Effector memory CD4-positive, alpha-beta T cell (primary cell): ENCODE results near the gene EXOC5.
"Not testable (repeated sequence)": the region's sequence is repeated elsewhere in the genome, so short reads cannot be mapped to it uniquely, and the experiment has no call there.

ENCODE experiments used
- DNase-seq, 3 donors: peaks; one replicate each; pipeline ENCODE4 v3.0.0-alpha.2; 2020
- H3K27ac ChIP-seq: 2 replicates; pipeline ENCODE4 v1.7.0; 2013; ENCODE audit warnings: mild to moderate bottlenecking, low read length, moderate library complexity; ENCODE audit not compliant: insufficient read depth, poor library complexity, severe bottlenecking
- H3K27me3 ChIP-seq: replicated peaks from 2 replicates; pipeline ENCODE4 v1.7.0; 2013; ENCODE audit warnings: mild to moderate bottlenecking, low read length; ENCODE audit not compliant: insufficient read depth, control insufficient read depth, poor library complexity, severe bottlenecking
- H3K36me3 ChIP-seq: 2 replicates; pipeline ENCODE4 v1.7.0; 2013; ENCODE audit warnings: mild to moderate bottlenecking, low read length, moderate library complexity; ENCODE audit not compliant: control insufficient read depth, insufficient read depth
- H3K4me1 ChIP-seq: 2 replicates; pipeline ENCODE4 v1.7.0; 2013; ENCODE audit warnings: low read length, mild to moderate bottlenecking; ENCODE audit not compliant: control insufficient read depth, insufficient read depth, poor library complexity, severe bottlenecking
- H3K4me3 ChIP-seq: 2 replicates; pipeline ENCODE4 v1.7.0; 2013; ENCODE audit warnings: low read length, low read depth, mild to moderate bottlenecking; ENCODE audit not compliant: insufficient read depth, poor library complexity, severe bottlenecking
- H3K9me3 ChIP-seq: 2 replicates; pipeline ENCODE4 v1.7.0; 2013; ENCODE audit warnings: mild to moderate bottlenecking, low read length, moderate library complexity; ENCODE audit not compliant: control insufficient read depth

The EXOC5 gene

DNA sequence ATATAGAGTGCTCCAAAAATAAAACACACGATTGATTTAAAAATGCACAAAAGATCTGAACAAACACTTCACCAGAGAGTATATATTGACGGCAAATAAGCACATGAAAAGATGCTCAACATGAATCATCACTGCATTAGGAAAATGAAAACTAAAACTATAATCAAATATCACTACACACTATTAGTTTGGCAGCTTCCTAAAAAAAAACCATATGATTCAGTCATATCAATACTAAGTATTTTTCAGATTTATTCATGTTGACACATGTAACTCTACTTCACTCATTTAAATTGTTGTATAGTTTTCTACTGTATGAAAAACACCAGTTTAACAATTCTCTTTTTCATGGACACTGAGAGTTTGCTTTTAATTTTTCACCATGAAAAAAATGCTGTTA lies 41.6 kb downstream of the EXOC5 start:
- no peaks in the 10 kb centered on the region for H3K4me1 ChIP-seq
- peaks cover 11% of the 10 kb centered on the region for H3K36me3 ChIP-seq

DNA sequence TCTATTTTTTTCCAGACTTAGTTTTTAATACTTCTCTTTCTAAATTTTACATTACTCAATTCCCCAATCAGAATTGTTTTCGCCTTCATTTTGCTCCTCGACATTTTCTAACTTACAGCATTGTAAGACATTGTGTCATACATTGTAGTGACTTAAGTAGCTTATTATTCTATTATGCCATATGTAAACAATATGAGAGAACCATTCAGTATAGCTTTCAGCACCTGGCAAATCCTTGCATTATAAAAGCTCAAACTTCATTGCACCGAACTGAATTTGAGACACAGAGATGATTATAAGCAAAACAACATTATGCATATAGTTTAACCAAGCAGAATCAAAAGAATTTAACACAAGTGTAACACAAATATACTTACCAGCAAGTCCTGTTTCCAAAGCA lies 46.8 kb downstream of the EXOC5 start:
- Histone ChIP-seq H3K27ac (no peak overlapping the region), H3K4me3 (no peak overlapping the region), H3K36me3 (peaks cover 32% of the 10 kb centered on the region), H3K27me3 (no peaks in the 10 kb centered on the region), H3K9me3 (no peaks in the 10 kb centered on the region), H3K4me1 (no peaks in the 10 kb centered on the region)
- DNase-seq: no peak

More for the DNA sequence above, 41.6 kb downstream of the EXOC5 start:
- Histone ChIP-seq H3K27ac (no peak overlapping the region), H3K27me3 (no peaks in the 10 kb centered on the region), H3K4me3 (no peak overlapping the region), H3K9me3 (no peaks in the 10 kb centered on the region)
- no peak for DNase-seq

DNA sequence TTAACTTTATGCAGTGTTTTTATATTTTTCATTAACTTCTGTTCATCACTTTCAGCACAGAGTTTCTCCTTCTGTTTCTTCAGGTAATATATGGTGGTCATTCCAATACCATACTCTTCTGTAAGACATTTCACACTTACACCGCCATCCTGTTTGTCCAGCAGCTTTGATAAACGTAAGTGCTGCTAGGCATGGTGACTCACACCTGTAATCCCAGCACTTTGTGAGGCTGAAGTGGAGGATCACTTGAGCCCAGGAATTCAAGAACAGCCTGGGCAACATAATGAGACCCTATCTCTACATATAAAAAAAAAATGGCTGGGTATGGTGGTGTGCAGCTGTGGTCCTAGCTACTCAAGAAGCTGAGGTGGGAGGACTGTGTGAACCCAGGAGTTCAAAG lies 55.8 kb downstream of the EXOC5 start:
- peaks cover 34% of the 10 kb centered on the region for H3K36me3 ChIP-seq
- no peaks in the 10 kb centered on the region for H3K27me3 ChIP-seq
- no peaks in the 10 kb centered on the region for H3K9me3 ChIP-seq
- H3K27ac ChIP-seq: no peak overlapping the region
- no peaks in the 10 kb centered on the region for H3K4me1 ChIP-seq
- no peak overlapping the region for H3K4me3 ChIP-seq
- no peak for DNase-seq

DNA sequence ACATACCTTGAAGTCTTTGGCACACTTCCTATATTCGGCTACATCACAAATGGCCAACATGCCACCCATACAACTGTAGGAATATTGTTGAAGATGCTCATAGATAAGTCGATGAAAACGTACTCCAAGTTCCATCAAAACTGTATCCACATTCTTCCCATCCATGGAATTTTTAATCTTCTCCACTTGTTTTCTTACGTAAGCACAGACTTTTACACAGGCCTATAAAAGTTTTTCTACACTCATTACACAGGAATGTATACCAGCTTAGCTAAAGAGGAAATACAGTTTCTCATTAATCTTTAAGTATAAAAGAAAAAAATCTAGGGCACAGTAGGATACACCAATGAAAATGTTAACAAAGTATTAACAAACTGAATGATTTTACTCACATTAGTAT lies 59.1 kb downstream of the EXOC5 start:
- H3K36me3 ChIP-seq: peaks cover 24% of the 10 kb centered on the region
- H3K9me3 ChIP-seq: no peaks in the 10 kb centered on the region
- no peak overlapping the region for H3K4me3 ChIP-seq
- no peak overlapping the region for H3K27ac ChIP-seq
- DNase-seq: no peak
- H3K27me3 ChIP-seq: no peaks in the 10 kb centered on the region
- H3K4me1 ChIP-seq: no peaks in the 10 kb centered on the region

DNA sequence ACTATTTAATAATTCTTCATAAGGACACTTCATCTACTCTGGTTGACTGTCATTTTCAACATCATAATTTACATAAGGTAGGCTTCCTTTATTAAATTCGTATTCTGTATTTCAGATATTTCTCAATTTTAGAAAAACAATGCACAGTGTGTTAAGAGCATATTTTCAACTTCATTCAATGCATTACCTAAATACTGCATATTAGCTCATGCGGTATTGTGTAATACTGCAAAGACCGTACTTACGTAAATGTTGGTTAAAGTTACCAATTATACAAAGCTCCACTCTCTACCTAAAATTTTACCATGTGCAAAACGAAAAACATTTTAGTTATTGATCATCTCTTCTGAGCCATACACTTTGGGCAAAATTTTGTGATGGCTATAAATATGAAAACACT lies 62.8 kb downstream of the EXOC5 start:
- no peak overlapping the region for H3K4me3 ChIP-seq
- DNase-seq: no peak
- no peak overlapping the region for H3K27ac ChIP-seq
- H3K36me3 ChIP-seq: no peaks in the 10 kb centered on the region
- H3K9me3 ChIP-seq: no peaks in the 10 kb centered on the region
- H3K4me1 ChIP-seq: no peaks in the 10 kb centered on the region
- no peaks in the 10 kb centered on the region for H3K27me3 ChIP-seq

DNA sequence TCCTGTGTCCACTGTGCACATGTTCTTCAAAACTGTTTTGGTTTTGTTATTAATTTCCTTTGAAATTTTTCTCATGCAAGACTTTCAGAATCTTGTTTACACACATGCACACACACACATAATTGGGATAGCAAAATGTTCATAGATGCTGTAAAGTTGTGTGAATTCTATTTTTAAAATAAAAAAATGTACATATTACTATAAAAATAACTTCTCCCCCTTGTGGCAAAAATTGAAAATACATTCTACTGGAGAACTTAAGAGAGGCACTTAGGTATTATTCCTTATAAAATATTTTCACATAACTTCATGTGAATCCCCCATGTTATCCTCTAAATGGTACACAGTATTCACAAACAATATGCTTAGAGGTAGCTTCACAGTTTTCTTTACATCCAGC lies 66.0 kb downstream of the EXOC5 start:
- H3K27me3 ChIP-seq, DNase-seq, H3K36me3 ChIP-seq, H3K4me1 ChIP-seq, H3K4me3 ChIP-seq, H3K9me3 ChIP-seq, H3K27ac ChIP-seq: not testable (repeated sequence)

DNA sequence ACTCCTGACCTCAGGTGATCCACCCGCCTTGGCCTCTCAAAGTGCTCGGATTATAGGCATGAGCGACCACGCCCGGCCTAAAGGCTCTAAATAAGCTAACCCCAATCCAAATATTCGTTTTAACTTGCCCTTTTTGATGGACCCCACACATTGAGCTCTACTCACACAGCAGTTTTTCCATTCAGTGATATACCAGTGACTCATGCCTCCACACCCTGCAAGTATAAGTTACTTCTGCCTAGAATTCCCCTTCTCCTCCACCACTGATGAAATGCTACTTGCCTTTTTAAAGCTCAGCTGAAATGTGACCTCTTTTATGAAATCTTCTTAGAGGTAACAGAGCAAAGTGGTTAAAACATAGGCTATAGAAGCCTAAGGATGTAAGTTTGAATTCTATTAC lies 68.8 kb downstream of the EXOC5 start:
- no peak overlapping the region for H3K27ac ChIP-seq
- DNase-seq: no peak
- no peaks in the 10 kb centered on the region for H3K36me3 ChIP-seq
- no peaks in the 10 kb centered on the region for H3K9me3 ChIP-seq
- H3K4me1 ChIP-seq: no peaks in the 10 kb centered on the region
- no peak overlapping the region for H3K4me3 ChIP-seq
- no peaks in the 10 kb centered on the region for H3K27me3 ChIP-seq

DNA sequence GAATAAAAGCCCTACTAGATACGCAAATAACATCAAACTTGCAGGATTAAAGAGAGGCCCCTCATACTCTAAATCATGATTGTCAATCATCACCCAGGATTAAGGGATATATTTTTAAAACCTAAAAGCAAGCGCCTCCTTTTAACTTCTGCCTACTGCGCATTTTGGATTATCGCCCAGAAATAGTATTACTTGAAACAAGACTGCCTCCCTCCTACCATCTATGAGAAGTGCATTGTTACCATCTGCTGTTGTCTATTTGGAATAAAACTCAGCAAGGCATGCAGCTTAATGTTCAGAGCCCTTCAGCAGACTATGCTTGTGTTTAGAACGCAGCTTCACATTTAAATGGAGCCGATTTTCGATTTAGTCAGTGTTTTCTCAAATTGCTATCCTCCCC lies 79.6 kb downstream of the EXOC5 start:
- Histone ChIP-seq H3K9me3 (no peaks in the 10 kb centered on the region), H3K27ac (no peak overlapping the region), H3K4me3 (no peak overlapping the region), H3K36me3 (no peaks in the 10 kb centered on the region), H3K4me1 (no peaks in the 10 kb centered on the region), H3K27me3 (no peaks in the 10 kb centered on the region)
- no peak for DNase-seq

DNA sequence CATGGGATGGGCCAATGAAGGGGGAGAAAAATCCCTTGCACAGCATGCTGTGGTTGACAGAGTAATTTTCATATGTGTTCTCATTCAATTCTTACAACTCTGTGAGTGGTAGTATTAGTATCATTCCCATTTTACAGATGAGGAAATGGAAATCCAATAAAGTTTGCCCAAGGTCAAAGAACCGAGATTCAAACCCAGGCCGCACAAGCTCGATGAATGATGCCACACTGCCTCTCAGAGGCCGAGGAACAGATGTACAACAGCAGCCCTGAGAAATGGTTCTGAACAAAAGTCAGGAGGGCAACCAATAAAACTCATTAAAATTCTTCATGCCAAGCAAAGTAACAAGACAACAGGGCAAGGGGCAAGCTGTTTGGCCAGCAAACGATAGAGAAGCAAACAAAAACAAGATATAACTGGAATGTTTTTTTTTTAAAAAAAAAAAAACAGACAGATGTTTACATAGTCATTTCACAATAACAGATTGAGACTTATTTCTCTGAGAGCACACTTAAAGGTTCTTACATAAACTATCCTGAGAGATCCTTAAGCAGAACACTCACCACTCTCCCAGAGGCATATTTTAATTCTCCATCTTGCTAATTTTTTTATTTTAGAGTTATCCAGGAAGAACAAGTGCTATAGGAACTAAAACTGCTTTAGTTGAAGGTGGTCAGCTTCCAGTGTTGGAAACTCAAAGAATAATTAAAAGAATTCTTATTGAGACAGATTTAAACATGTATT lies 85.8 kb downstream of the EXOC5 start:
- Histone ChIP-seq H3K4me3 (no peak overlapping the region), H3K27ac (no peak overlapping the region), H3K9me3 (no peaks in the 10 kb centered on the region), H3K36me3 (no peaks in the 10 kb centered on the region), H3K4me1 (no peaks in the 10 kb centered on the region), H3K27me3 (no peaks in the 10 kb centered on the region)
- no peak for DNase-seq

DNA sequence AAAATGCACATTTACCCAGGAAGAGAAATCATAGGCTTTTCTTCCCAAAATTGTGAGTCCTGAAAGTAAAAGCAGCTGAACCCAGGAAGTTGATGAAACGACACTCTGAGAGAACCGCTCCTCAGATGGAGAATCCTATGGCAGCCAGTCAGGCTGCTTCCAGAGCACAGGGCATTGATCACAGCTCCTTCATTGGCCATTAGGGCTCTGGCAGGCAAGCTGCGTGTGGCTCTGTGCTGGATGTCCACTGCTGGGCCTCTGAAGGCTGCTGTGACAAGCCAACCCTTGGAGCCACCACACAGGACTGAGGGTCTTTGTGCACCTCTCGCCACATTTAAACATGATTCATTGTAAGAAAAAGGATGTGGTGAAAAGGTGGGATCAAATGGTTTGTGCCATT lies 89.4 kb downstream of the EXOC5 start:
- no peak overlapping the region for H3K27ac ChIP-seq
- DNase-seq: no peak
- no peaks in the 10 kb centered on the region for H3K9me3 ChIP-seq
- no peaks in the 10 kb centered on the region for H3K4me1 ChIP-seq
- no peak overlapping the region for H3K4me3 ChIP-seq
- no peaks in the 10 kb centered on the region for H3K36me3 ChIP-seq
- peaks cover 2% of the 10 kb centered on the region for H3K27me3 ChIP-seq
